Endodermal cell (in vitro differentiated cells): ENCODE results near the gene PDE6A. TPM values are rescaled to one million over a fixed set of nuclear protein-coding genes. Genes with fewer than 3 reads are reported as not detected.

ENCODE experiments used
- DNase-seq: peaks from one replicate; pipeline ENCODE4 v3.0.0-alpha.2; 2017
- H3K27ac ChIP-seq: 2 replicates; pipeline ENCODE4 v1.5.1; 2013; ENCODE audit warnings: mild to moderate bottlenecking, low read depth, low read length, moderate library complexity
- H3K27me3 ChIP-seq: 2 replicates; pipeline ENCODE4 v1.6.1; 2013; ENCODE audit warnings: mild to moderate bottlenecking, low read length, moderate library complexity; ENCODE audit not compliant: insufficient read depth, control insufficient read depth, poor library complexity, severe bottlenecking
- H3K36me3 ChIP-seq: 2 replicates; pipeline ENCODE4 v1.7.0; 2013; ENCODE audit warnings: mild to moderate bottlenecking, low read length, moderate library complexity; ENCODE audit not compliant: control insufficient read depth, insufficient read depth
- H3K4me1 ChIP-seq: one replicate; pipeline ENCODE4 v1.7.0; 2013; ENCODE audit warnings: low read length; ENCODE audit not compliant: control insufficient read depth, insufficient read depth
- H3K4me3 ChIP-seq: 2 replicates; pipeline ENCODE4 v1.5.1; 2013; ENCODE audit warnings: mild to moderate bottlenecking, low read length, moderate library complexity
- H3K9ac ChIP-seq: 2 replicates; pipeline ENCODE4 v1.6.1; 2013; ENCODE audit warnings: mild to moderate bottlenecking, low read length, moderate library complexity; ENCODE audit not compliant: poor library complexity, severe bottlenecking; ENCODE audit errors: extremely low read depth
- H3K9me3 ChIP-seq: 2 replicates; pipeline ENCODE4 v1.6.1; 2013; ENCODE audit warnings: mild to moderate bottlenecking, low read length, moderate library complexity; ENCODE audit not compliant: control insufficient read depth
- H3K27ac Mint-ChIP-seq: 2 replicates; pipeline ENCODE4 v1.8.0; 2020; ENCODE audit warnings: mixed read lengths
- H3K27me3 Mint-ChIP-seq: 2 replicates; pipeline ENCODE4 v1.8.0; 2021; ENCODE audit warnings: mild to moderate bottlenecking, mixed read lengths; ENCODE audit not compliant: insufficient read depth
- H3K36me3 Mint-ChIP-seq: 2 replicates; pipeline ENCODE4 v1.8.0; 2020; ENCODE audit warnings: low read depth, mixed read lengths
- H3K4me1 Mint-ChIP-seq: 2 replicates; pipeline ENCODE4 v1.8.0; 2020; ENCODE audit warnings: mixed read lengths
- H3K4me3 Mint-ChIP-seq: 2 replicates; pipeline ENCODE4 v1.8.0; 2020; ENCODE audit warnings: mild to moderate bottlenecking, moderate library complexity, mixed read lengths
- H3K9me3 Mint-ChIP-seq: 2 replicates; pipeline ENCODE4 v1.8.0; 2020; ENCODE audit warnings: mild to moderate bottlenecking, mixed read lengths
- WGBS, 2 experiments: methylation state at CpG; one replicate each; pipeline versions ENCODE4 v1.1.5 to v1.1.7; 2013; ENCODE audit warnings: missing lambda C conversion rate in 2 of 2, mixed read lengths in 1 of 2; ENCODE audit not compliant: insufficient coverage in 1 of 2, insufficient read length in 1 of 2; 5-methylcytosine and 5-hydroxymethylcytosine counted together
- total RNA-seq, 2 donors: library from RNA; stranded (reverse); fragmentation: NEBNext Ultra II Directional in 1 of 2; extraction: Animal tissue kit (Norgen Biotek cat#: 25700) in 1 of 2; gene quantifications; 2 replicates in 1 of 2; 3 replicates in 1 of 2; pipeline ENCODE4 v1.2.1, GENCODE V29; 2021
- TF ChIP-seq, protein P1 (sequence below): fragments of 200-600 bp; sonication (generic); conservative IDR thresholded peaks from 2 replicates; pipeline ENCODE4 v1.5.0; 2021; ENCODE audit warnings: antibody characterized with exemption, mild to moderate bottlenecking

PDE6A gene
- total RNA-seq, 2 donors from 2014 or later: 0.07 TPM; not detected in 1

DNA sequence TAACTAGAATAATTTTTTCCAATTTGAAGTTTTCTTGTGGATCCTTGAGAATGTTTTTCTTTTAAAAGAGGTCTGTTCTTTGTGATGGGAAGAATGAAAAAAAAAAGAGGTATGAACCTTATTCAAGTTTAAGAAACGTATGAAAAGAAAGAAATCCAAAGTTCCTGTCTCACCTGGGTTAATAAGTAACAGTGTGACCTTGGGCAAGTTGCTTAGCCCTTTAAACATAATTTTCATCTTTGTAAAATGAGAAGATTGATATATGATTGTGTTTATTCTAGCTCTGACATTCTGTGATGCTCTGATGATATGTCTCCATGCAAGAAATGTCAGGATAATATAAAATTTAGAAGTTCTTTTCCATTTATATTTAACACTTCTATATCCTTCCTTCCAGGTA lies 35.3 kb upstream of the PDE6A start:
- H3K4me3 Mint-ChIP-seq: no peak overlapping the region
- no peaks in the 10 kb centered on the region for H3K27me3 Mint-ChIP-seq
- TF ChIP-seq, protein P1, sequence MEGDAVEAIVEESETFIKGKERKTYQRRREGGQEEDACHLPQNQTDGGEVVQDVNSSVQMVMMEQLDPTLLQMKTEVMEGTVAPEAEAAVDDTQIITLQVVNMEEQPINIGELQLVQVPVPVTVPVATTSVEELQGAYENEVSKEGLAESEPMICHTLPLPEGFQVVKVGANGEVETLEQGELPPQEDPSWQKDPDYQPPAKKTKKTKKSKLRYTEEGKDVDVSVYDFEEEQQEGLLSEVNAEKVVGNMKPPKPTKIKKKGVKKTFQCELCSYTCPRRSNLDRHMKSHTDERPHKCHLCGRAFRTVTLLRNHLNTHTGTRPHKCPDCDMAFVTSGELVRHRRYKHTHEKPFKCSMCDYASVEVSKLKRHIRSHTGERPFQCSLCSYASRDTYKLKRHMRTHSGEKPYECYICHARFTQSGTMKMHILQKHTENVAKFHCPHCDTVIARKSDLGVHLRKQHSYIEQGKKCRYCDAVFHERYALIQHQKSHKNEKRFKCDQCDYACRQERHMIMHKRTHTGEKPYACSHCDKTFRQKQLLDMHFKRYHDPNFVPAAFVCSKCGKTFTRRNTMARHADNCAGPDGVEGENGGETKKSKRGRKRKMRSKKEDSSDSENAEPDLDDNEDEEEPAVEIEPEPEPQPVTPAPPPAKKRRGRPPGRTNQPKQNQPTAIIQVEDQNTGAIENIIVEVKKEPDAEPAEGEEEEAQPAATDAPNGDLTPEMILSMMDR: no peak
- no peak overlapping the region for H3K27ac Mint-ChIP-seq
- peaks cover 23% of the 10 kb centered on the region for H3K36me3 Mint-ChIP-seq
- H3K4me1 ChIP-seq: no peaks in the 10 kb centered on the region
- H3K27me3 ChIP-seq: no peaks in the 10 kb centered on the region
- H3K4me1 Mint-ChIP-seq: no peaks in the 10 kb centered on the region
- no peak overlapping the region for H3K27ac ChIP-seq
- 88 to 100% methylated on average over 1 of the region's 1 CpG for WGBS, 2 experiments
- no peaks in the 10 kb centered on the region for H3K9me3 Mint-ChIP-seq
- peaks cover 46% of the 10 kb centered on the region for H3K36me3 ChIP-seq
- DNase-seq: no peak
- no peaks in the 10 kb centered on the region for H3K9me3 ChIP-seq
- H3K9ac ChIP-seq: no peak overlapping the region
- no peak overlapping the region for H3K4me3 ChIP-seq

DNA sequence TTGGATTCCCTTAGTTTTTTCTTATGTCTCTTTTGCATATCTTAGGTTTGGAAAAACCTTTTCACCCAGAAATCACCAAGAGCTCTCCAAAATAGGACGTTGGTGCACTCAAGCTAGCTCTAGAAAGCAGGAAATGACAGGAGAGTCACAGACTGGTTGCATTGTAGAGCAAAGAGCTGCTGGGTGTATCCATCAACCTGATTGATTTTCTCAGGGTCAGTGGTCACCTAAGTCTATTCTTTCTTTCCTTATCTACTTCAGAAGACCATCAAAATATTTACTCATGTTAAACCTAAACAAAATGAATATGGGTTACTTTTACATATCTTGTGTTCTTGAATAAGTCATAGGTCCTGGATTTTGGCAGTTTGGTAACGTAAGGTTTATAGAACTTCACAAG lies 30.8 kb upstream of the PDE6A start:
- peaks cover 23% of the 10 kb centered on the region for H3K36me3 ChIP-seq
- Mint-ChIP-seq H3K27ac (no peak overlapping the region), H3K4me3 (no peak overlapping the region), H3K27me3 (no peaks in the 10 kb centered on the region), H3K9me3 (no peaks in the 10 kb centered on the region), H3K36me3 (peaks cover 17% of the 10 kb centered on the region), H3K4me1 (no peaks in the 10 kb centered on the region)
- 84 to 89% methylated on average over 2 of the region's 2 CpGs for WGBS, 2 experiments
- no peaks in the 10 kb centered on the region for H3K4me1 ChIP-seq
- no peak for DNase-seq
- no peak overlapping the region for H3K27ac ChIP-seq
- no peak overlapping the region for H3K9ac ChIP-seq
- no peak overlapping the region for H3K4me3 ChIP-seq
- H3K27me3 ChIP-seq: no peaks in the 10 kb centered on the region
- H3K9me3 ChIP-seq: no peaks in the 10 kb centered on the region
- TF ChIP-seq, protein P1: no peak

DNA sequence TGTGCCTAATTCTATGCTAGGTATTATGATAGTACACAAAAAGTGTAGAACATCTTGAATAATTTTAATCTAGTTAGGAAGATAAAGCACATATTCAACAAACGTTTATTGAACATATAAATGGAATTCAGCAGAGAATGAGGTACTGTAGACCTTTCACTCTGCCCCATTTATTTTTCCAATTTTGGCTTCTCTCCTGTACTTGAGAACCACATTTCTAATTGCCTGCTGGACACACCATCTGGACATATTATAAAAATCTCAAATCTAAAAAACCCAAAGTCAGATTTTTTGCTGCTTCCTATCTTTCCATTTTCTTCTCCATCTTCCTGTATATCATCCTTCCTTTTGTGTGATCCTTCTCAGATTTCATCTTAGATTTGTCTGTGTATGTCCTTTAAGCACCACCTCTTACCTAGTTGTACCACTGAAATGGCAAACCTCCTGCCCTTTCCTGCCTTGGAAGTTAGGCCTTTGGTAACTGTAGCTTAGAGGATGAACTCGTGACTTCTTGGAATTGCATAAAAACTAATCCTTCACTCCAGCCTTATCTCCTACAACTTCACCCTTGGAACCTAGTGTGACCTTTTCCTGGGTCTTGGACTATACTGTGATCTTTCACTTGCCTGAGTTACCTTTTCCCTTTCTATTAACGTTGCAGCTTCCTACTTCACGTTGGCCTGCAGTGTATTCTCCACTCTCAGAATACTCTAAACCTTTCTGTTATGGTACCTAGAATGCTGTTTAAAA lies 24.8 kb upstream of the PDE6A start:
- Histone ChIP-seq H3K9me3 (no peaks in the 10 kb centered on the region), H3K36me3 (peaks cover 4% of the 10 kb centered on the region), H3K9ac (no peak overlapping the region), H3K27me3 (no peaks in the 10 kb centered on the region), H3K4me1 (no peaks in the 10 kb centered on the region), H3K27ac (no peak overlapping the region), H3K4me3 (no peak overlapping the region)
- TF ChIP-seq, protein P1: no peak
- Mint-ChIP-seq H3K4me3 (no peak overlapping the region), H3K27me3 (no peaks in the 10 kb centered on the region), H3K9me3 (no peaks in the 10 kb centered on the region), H3K27ac (no peak overlapping the region), H3K36me3 (no peaks in the 10 kb centered on the region), H3K4me1 (no peaks in the 10 kb centered on the region)
- 89 to 90% methylated on average over 4 of the region's 4 CpGs for WGBS, 2 experiments
- no peak for DNase-seq
